PC-9 (cell line): ENCODE measurements around the gene PRKCA.

Source experiments
- EZH2 ChIP-seq: fragments of 200-600 bp; sonication (generic); IDR thresholded peaks from 2 replicates; pipeline ENCODE4 v1.8.0; 2017; ENCODE audit warnings: antibody characterized with exemption, low read depth
- TF ChIP-seq, protein P1 (sequence below): fragments of 200-600 bp; sonication (generic); conservative IDR thresholded peaks from 2 replicates; pipeline ENCODE4 v1.6.1; 2017; ENCODE audit warnings: mixed run types, antibody characterized with exemption, mild to moderate bottlenecking, moderate library complexity

- TF ChIP-seq, protein P1, sequence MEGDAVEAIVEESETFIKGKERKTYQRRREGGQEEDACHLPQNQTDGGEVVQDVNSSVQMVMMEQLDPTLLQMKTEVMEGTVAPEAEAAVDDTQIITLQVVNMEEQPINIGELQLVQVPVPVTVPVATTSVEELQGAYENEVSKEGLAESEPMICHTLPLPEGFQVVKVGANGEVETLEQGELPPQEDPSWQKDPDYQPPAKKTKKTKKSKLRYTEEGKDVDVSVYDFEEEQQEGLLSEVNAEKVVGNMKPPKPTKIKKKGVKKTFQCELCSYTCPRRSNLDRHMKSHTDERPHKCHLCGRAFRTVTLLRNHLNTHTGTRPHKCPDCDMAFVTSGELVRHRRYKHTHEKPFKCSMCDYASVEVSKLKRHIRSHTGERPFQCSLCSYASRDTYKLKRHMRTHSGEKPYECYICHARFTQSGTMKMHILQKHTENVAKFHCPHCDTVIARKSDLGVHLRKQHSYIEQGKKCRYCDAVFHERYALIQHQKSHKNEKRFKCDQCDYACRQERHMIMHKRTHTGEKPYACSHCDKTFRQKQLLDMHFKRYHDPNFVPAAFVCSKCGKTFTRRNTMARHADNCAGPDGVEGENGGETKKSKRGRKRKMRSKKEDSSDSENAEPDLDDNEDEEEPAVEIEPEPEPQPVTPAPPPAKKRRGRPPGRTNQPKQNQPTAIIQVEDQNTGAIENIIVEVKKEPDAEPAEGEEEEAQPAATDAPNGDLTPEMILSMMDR: peak; percentile 86
- no peak for TF ChIP-seq EZH2
Measured at GRCh38 chr17:66567234-66568170, 265.1 kb downstream of the PRKCA start.
